Fibroblast of skin of scalp (primary cell): ENCODE measurements around the gene NEK10. TPM values are rescaled to one million over a fixed set of nuclear protein-coding genes. Genes with fewer than 3 reads are reported as not detected.
"Not testable (repeated sequence)": the region's sequence is repeated elsewhere in the genome, so short reads cannot be mapped to it uniquely, and the experiment has no call there.

Source experiments
- DNase-seq: peaks from one replicate; pipeline ENCODE4 v3.0.0-alpha.2; 2013
- polyA plus RNA-seq, 2 experiments: library from polyadenylated mRNA; unstranded; fragments of 120-200 nt; gene quantifications; one replicate each; pipeline ENCODE4 v1.2.1, GENCODE V29; 2013; ENCODE audit not compliant: insufficient read length in 2 of 2

The NEK10 gene
- polyA plus RNA-seq (2013, experiment 1 of 2; ENCODE audit: insufficient read length) = 2.3 TPM
- polyA plus RNA-seq (2013, experiment 2 of 2; ENCODE audit: insufficient read length) = 2.0 TPM

GRCh38 chr3:27368831-27369607 lies at the start of gene NEK10:
NEK10 (minus strand) TSS chr3:27369383; CDS start chr3:27352882, 16,501 bp downstream.
- peak; percentile 70 for DNase-seq

GRCh38 chr3:27415202-27415601 lies 46.0 kb upstream of the NEK10 start:
- DNase-seq = no peak

- DNase-seq = no peak
These were observed 23.9 kb upstream of the NEK10 start for GRCh38 chr3:27392950-27393679.

GRCh38 chr3:27392414-27392813 lies 23.2 kb upstream of the NEK10 start:
- DNase-seq = not testable (repeated sequence)

GRCh38 chr3:27391796-27392195 lies 22.6 kb upstream of the NEK10 start:
- DNase-seq = no peak

- peak; percentile 62 for DNase-seq
These were observed 18.4 kb upstream of the NEK10 start for GRCh38 chr3:27387625-27388024.

- no peak for DNase-seq
These were observed 16.3 kb upstream of the NEK10 start for GRCh38 chr3:27385504-27385903.

GRCh38 chr3:27384191-27384590 lies 15.0 kb upstream of the NEK10 start:
- no peak for DNase-seq

GRCh38 chr3:27380433-27381357 lies 11.5 kb upstream of the NEK10 start:
- no peak for DNase-seq

GRCh38 chr3:27378331-27378730 lies 9.1 kb upstream of the NEK10 start:
- no peak for DNase-seq

GRCh38 chr3:27376109-27376772 lies 7.1 kb upstream of the NEK10 start:
- no peak for DNase-seq

- no peak for DNase-seq
These were observed 3.1 kb downstream of the NEK10 start for GRCh38 chr3:27366062-27366591.

- no peak for DNase-seq
These were observed 8.8 kb downstream of the NEK10 start for GRCh38 chr3:27360113-27361078.

- no peak for DNase-seq
These were observed 10.8 kb downstream of the NEK10 start for GRCh38 chr3:27358372-27358771.

- peak; percentile 57 for DNase-seq
These were observed 11.4 kb downstream of the NEK10 start for GRCh38 chr3:27357665-27358258.

GRCh38 chr3:27356976-27357375 lies 12.2 kb downstream of the NEK10 start:
- DNase-seq = no peak

GRCh38 chr3:27354588-27355203 lies 14.5 kb downstream of the NEK10 start:
- DNase-seq = no peak

GRCh38 chr3:27354161-27354560 lies 15.0 kb downstream of the NEK10 start:
- no peak for DNase-seq

GRCh38 chr3:27353221-27353620 lies 16.0 kb downstream of the NEK10 start:
- peak; percentile 38 for DNase-seq

- DNase-seq = no peak
These were observed 17.1 kb downstream of the NEK10 start for GRCh38 chr3:27352047-27352446.
